Left lung (tissue), 10 donors: ENCODE results near the gene ID3. TPM values are rescaled to one million over a fixed set of nuclear protein-coding genes. Genes with fewer than 3 reads are reported as not detected.

Experiments used
- ATAC-seq: fragments of 200-7000 bp; cut with Tn5 transposase; one replicate; pipeline ENCODE4 v1.9.1; 2020; ENCODE audit warnings: moderate library complexity
- DNase-seq, 4 donors: peaks; one replicate each; pipeline ENCODE4 v3.0.0-alpha.2; 2013 to 2020
- H3K27ac ChIP-seq, 2 donors: fragments of 200-600 bp; sonication (generic) in 1 of 2; one replicate each; pipeline versions ENCODE4 v1.5.0 to v1.8.0; 2020 to 2021
- H3K27me3 ChIP-seq, 2 donors: fragments of 200-600 bp; sonication (generic) in 1 of 2; one replicate each; pipeline versions ENCODE4 v1.5.0 to v1.8.0; 2020 to 2021
- H3K36me3 ChIP-seq, 2 donors: fragments of 200-600 bp; sonication (generic) in 1 of 2; one replicate each; pipeline versions ENCODE4 v1.5.0 to v1.8.0; 2020 to 2021
- H3K4me1 ChIP-seq, 2 donors: fragments of 200-600 bp; one replicate each; pipeline ENCODE4 v1.8.0; 2021
- H3K4me3 ChIP-seq, 2 donors: fragments of 200-600 bp; sonication (generic) in 1 of 2; one replicate each; pipeline versions ENCODE4 v1.5.0 to v1.8.0; 2020 to 2021; ENCODE audit warnings: mild to moderate bottlenecking in 1 of 2
- H3K9me3 ChIP-seq, 2 donors: fragments of 200-600 bp; sonication (generic) in 1 of 2; one replicate each; pipeline versions ENCODE4 v1.5.0 to v1.8.0; 2020 to 2021
- intact Hi-C, 2 donors: fragments of 100-400 bp; cut with DNase I; formaldehyde crosslinking; loops; one replicate each; pipeline versions ENCODE4 v1.11.2 to v1.14.2; 2022
- polyA plus RNA-seq, 6 donors: library from polyadenylated mRNA; unstranded; fragments of 120-200 nt; gene quantifications; one replicate each; pipeline ENCODE4 v1.2.1, GENCODE V29; 2013; ENCODE audit not compliant: insufficient read length in 6 of 6
- total RNA-seq, 2 donors: library from RNA; stranded (reverse); fragmentation: NEBNext Ultra II Directional; extraction: Animal tissue kit (Norgen Biotek cat#: 25700); gene quantifications; one replicate each; pipeline ENCODE4 v1.2.1, GENCODE V29; 2021
- TF ChIP-seq, protein P1 (sequence below), 2 donors: fragments of 200-600 bp; sonication (generic) in 1 of 2; IDR thresholded peaks; one replicate each; pipeline versions ENCODE4 v1.5.0 to v1.8.0; 2021; ENCODE audit warnings: antibody characterized with exemption in 2 of 2
- donor health status: DM: no; HTN: yes; CAD: no.
- donor health status: DM: no; HTN: no; CAD: no.

The ID3 gene
- total and polyA plus RNA-seq, 8 donors, result 125 to 261 (median 179) TPM

DNA sequence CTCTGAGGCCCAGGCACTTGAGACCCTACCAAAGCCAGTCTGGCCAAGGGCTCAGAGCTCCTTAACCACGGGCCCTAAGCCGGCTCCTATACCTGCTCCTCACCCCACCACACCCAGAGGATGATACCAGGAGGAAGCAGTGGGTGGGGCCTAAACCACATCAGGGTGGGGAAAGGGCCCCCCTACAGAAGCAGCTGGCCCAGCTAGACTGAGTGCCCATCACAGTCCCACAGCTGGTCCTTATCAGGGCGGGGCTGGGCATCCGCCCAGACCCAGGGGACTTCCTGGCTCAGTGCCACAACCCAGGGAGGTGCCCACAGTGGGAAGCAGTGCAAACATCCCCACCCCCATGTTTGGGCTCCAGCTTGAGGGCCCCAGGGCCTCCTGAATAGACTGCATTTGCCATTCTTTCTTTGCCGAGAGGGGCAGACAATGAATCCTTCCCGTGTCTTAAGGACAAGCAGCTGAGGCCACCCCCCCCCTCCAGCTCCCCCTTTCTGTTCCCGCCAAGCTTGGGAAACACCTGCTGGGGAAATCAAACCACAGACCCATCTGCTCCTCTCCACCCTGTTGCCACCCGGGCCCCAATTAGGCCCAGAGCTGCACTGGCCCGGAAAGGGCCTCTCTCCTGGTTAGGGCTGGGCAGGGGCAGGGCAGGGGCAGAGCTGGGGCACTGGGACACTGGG lies 34.4 kb downstream of the ID3 start:
- Histone ChIP-seq H3K27me3 (no peaks in the 10 kb centered on the region), H3K27ac (peak overlapping the region in 1 of 2 donors; percentile 91), H3K9me3 (no peaks in the 10 kb centered on the region), H3K36me3 (no peaks in the 10 kb centered on the region), H3K4me1 (peaks cover 11 to 82% of the 10 kb centered on the region in 2 donors), H3K4me3 (no peak overlapping the region)
- intact Hi-C loops, result no loop called here
- TF ChIP-seq, protein P1, sequence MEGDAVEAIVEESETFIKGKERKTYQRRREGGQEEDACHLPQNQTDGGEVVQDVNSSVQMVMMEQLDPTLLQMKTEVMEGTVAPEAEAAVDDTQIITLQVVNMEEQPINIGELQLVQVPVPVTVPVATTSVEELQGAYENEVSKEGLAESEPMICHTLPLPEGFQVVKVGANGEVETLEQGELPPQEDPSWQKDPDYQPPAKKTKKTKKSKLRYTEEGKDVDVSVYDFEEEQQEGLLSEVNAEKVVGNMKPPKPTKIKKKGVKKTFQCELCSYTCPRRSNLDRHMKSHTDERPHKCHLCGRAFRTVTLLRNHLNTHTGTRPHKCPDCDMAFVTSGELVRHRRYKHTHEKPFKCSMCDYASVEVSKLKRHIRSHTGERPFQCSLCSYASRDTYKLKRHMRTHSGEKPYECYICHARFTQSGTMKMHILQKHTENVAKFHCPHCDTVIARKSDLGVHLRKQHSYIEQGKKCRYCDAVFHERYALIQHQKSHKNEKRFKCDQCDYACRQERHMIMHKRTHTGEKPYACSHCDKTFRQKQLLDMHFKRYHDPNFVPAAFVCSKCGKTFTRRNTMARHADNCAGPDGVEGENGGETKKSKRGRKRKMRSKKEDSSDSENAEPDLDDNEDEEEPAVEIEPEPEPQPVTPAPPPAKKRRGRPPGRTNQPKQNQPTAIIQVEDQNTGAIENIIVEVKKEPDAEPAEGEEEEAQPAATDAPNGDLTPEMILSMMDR (IDR thresholded peaks at IDR 0.05), result no peak
- ATAC-seq, result no peak
- no peak for DNase-seq

GRCh38 chr1:23524163-23524562 lies 35.1 kb downstream of the ID3 start:
- intact Hi-C loops, result no loop called here
- ATAC-seq, result no peak
- no peak for DNase-seq
- Histone ChIP-seq H3K36me3 (no peaks in the 10 kb centered on the region), H3K4me3 (no peak overlapping the region), H3K4me1 (peaks cover 11 to 75% of the 10 kb centered on the region in 2 donors), H3K9me3 (no peaks in the 10 kb centered on the region), H3K27ac (peak overlapping the region in 1 of 2 donors; percentile 91), H3K27me3 (no peaks in the 10 kb centered on the region)
- TF ChIP-seq, protein P1 (IDR thresholded peaks at IDR 0.05), result no peak

GRCh38 chr1:23522244-23522982 lies 36.9 kb downstream of the ID3 start:
- no peak overlapping the region for H3K4me3 ChIP-seq
- peak overlapping the region in 1 of 2 donors; percentile 91 for H3K27ac ChIP-seq
- intact Hi-C loops, result no loop called here
- H3K36me3 ChIP-seq, result peaks cover 0 to 6% of the 10 kb centered on the region in 2 donors
- no peak for DNase-seq
- no peaks in the 10 kb centered on the region for H3K27me3 ChIP-seq
- TF ChIP-seq, protein P1 (IDR thresholded peaks at IDR 0.05), result no peak
- no peak for ATAC-seq
- H3K9me3 ChIP-seq, result no peaks in the 10 kb centered on the region
- H3K4me1 ChIP-seq, result peaks cover 0 to 57% of the 10 kb centered on the region in 2 donors

- TF ChIP-seq, protein P1 (IDR thresholded peaks at IDR 0.05), result no peak
- Histone ChIP-seq H3K36me3 (peaks cover 0 to 6% of the 10 kb centered on the region in 2 donors), H3K4me3 (no peak overlapping the region), H3K27me3 (no peaks in the 10 kb centered on the region), H3K27ac (peak overlapping the region in 1 of 2 donors; percentile 91), H3K9me3 (no peaks in the 10 kb centered on the region), H3K4me1 (peaks cover 0 to 49% of the 10 kb centered on the region in 2 donors)
- ATAC-seq (no peak), DNase-seq (no peak)
- intact Hi-C loops, result no loop called here
These were observed 37.7 kb downstream of the ID3 start for GRCh38 chr1:23521588-23521987.

- no peak overlapping the region for H3K4me3 ChIP-seq
- TF ChIP-seq, protein P1 (IDR thresholded peaks at IDR 0.05), result no peak
- no peak overlapping the region for H3K27ac ChIP-seq
- H3K36me3 ChIP-seq, result peaks cover 0 to 19% of the 10 kb centered on the region in 2 donors
- DNase-seq (no peak), ATAC-seq (no peak)
- no peaks in the 10 kb centered on the region for H3K9me3 ChIP-seq
- intact Hi-C loops, result no loop called here
- peaks cover 0 to 9% of the 10 kb centered on the region in 2 donors for H3K4me1 ChIP-seq
- H3K27me3 ChIP-seq, result no peaks in the 10 kb centered on the region
These were observed 41.7 kb downstream of the ID3 start for GRCh38 chr1:23517581-23517980.
